ENCODE results near the gene EHD4. TPM values are rescaled to one million over a fixed set of nuclear protein-coding genes. Genes with fewer than 3 reads are reported as not detected.

EHD4 gene
- total RNA-seq, 1 donor from 2014 or later = 18.8 TPM

GRCh38 chr15:41933326-41933725 is 39.0 kb downstream of the EHD4 start:
- Mint-ChIP-seq H3K36me3 (peaks cover 9% of the 10 kb centered on the region), H3K27ac (peak overlapping the region; percentile 71), H3K4me1 (ENCODE audit: unreplicated experiment) (peaks cover 61% of the 10 kb centered on the region), H3K27me3 (peaks cover 3% of the 10 kb centered on the region), H3K9me3 (no peaks in the 10 kb centered on the region), H3K4me3 (peak overlapping the region; percentile 45)
- no peak for TF ChIP-seq CTCF (conservative IDR thresholded peaks at IDR 0.05)
- DNase-seq (ENCODE audit: extremely low spot score, unreplicated experiment) = no peak

GRCh38 chr15:41932511-41933289 is 39.7 kb downstream of the EHD4 start:
- H3K27ac Mint-ChIP-seq = peak overlapping the region; percentile 71
- H3K4me1 Mint-ChIP-seq (ENCODE audit: unreplicated experiment) = peaks cover 68% of the 10 kb centered on the region
- TF ChIP-seq CTCF (conservative IDR thresholded peaks at IDR 0.05) = no peak
- no peak for DNase-seq (ENCODE audit: extremely low spot score, unreplicated experiment)
- no peaks in the 10 kb centered on the region for H3K9me3 Mint-ChIP-seq
- peaks cover 9% of the 10 kb centered on the region for H3K36me3 Mint-ChIP-seq
- H3K27me3 Mint-ChIP-seq = peaks cover 3% of the 10 kb centered on the region
- H3K4me3 Mint-ChIP-seq = peak overlapping the region; percentile 45

DNA sequence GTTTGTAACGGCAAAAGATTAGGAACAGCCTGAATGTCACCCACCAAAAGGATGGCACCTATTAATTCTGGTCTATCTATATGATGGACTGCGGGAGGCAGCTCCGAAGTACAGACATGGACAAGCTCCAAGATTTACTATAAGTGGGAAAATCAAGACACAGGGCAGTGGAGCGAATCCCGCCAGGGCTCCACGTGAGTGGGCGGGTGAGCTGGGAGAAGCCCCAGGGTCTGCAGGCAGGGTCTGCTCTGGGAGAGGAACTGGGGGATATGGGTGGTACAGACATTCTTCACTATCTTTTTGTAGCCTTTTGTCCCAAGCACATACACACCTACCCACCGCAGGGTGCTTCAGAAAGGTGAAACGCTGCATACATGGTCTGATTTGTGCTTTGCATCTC is 40.3 kb downstream of the EHD4 start:
- peak overlapping the region; percentile 45 for H3K4me3 Mint-ChIP-seq
- H3K4me1 Mint-ChIP-seq (ENCODE audit: unreplicated experiment) = peaks cover 67% of the 10 kb centered on the region
- no peak for TF ChIP-seq CTCF (conservative IDR thresholded peaks at IDR 0.05)
- H3K27me3 Mint-ChIP-seq = peaks cover 3% of the 10 kb centered on the region
- H3K36me3 Mint-ChIP-seq = peaks cover 9% of the 10 kb centered on the region
- no peaks in the 10 kb centered on the region for H3K9me3 Mint-ChIP-seq
- H3K27ac Mint-ChIP-seq = no peak overlapping the region
- no peak for DNase-seq (ENCODE audit: extremely low spot score, unreplicated experiment)

DNA sequence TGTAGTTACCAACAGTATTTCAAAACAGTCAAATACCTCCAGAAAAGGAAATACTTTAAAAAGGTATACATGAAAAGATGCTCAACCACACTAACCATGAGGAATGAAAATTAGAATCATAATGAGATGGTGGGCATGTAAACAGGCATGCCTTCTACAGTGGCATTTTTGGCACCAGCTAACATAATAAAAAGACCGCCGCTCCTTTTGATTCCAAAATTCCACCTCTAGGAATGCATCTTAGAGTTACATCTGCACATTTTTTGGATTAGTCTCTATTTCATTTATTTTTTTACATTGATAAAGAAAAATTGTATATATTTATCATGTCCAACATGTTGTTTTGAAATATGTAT is 41.5 kb downstream of the EHD4 start:
- Mint-ChIP-seq H3K36me3 (peaks cover 12% of the 10 kb centered on the region), H3K9me3 (no peaks in the 10 kb centered on the region), H3K27ac (peak overlapping the region; percentile 66), H3K4me1 (ENCODE audit: unreplicated experiment) (peaks cover 71% of the 10 kb centered on the region), H3K4me3 (no peak overlapping the region), H3K27me3 (peaks cover 3% of the 10 kb centered on the region)
- DNase-seq (ENCODE audit: extremely low spot score, unreplicated experiment) = no peak
- TF ChIP-seq CTCF (conservative IDR thresholded peaks at IDR 0.05) = no peak

DNA sequence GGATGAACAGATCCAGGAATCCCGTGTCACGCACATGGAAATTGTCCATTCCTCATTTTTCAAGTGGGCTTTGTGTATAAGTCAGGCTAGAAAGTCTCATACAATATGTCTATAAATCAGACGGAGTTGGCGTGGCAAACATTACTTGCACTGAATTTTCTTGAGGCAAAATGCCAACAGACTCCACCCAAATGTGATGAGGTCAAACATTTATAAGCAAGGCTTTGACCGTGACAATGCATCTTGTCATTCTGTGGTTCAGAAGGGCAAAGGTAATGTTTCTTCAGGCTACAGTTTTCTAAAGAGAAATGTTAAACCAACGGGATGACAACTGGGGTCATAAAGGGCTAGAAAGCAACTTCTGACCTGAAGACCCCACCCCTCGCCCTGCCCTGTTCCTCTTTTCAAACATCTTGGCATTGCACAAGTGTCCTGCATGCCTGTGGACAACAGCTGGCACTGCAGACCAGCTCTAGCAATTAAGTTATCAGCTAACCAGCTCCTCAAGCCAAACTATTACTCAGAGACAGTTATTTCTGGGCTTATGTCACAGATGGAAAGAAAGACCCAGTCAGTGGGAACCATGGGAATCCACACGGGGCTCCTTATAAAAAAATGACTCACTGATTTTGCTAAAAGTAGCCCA is 42.0 kb downstream of the EHD4 start:
- peaks cover 3% of the 10 kb centered on the region for H3K27me3 Mint-ChIP-seq

More for the DNA sequence above, 42.0 kb downstream of the EHD4 start:
- H3K4me1 Mint-ChIP-seq (ENCODE audit: unreplicated experiment) = peaks cover 66% of the 10 kb centered on the region
- H3K36me3 Mint-ChIP-seq = peaks cover 10% of the 10 kb centered on the region
- no peaks in the 10 kb centered on the region for H3K9me3 Mint-ChIP-seq
- H3K4me3 Mint-ChIP-seq = peak overlapping the region; percentile 11
- TF ChIP-seq CTCF (conservative IDR thresholded peaks at IDR 0.05) = no peak
- no peak for DNase-seq (ENCODE audit: extremely low spot score, unreplicated experiment)
- H3K27ac Mint-ChIP-seq = peak overlapping the region; percentile 66

Measured in type B pancreatic cell (in vitro differentiated cells).